Fibroblast of lung (primary cell): ENCODE results near the gene CGGBP1.

ENCODE experiments used
- EZH2 ChIP-seq: IDR thresholded peaks from 2 replicates; pipeline ENCODE4 v1.5.1; 2012; ENCODE audit warnings: low read length, control low read depth, mild to moderate bottlenecking; ENCODE audit errors: missing control alignments
- TF ChIP-seq, protein P1 (sequence below), 2 donors: IDR thresholded peaks in 1 of 2; conservative IDR thresholded peaks in 1 of 2; 1 replicate in 1 of 2; 2 replicates in 1 of 2; pipeline ENCODE4 v1.5.1; 2011 to 2012; ENCODE audit warnings: low read length in 2 of 2, control low read depth in 1 of 2, inconsistent platforms in 1 of 2, low read depth in 1 of 2, mild to moderate bottlenecking in 1 of 2

DNA sequence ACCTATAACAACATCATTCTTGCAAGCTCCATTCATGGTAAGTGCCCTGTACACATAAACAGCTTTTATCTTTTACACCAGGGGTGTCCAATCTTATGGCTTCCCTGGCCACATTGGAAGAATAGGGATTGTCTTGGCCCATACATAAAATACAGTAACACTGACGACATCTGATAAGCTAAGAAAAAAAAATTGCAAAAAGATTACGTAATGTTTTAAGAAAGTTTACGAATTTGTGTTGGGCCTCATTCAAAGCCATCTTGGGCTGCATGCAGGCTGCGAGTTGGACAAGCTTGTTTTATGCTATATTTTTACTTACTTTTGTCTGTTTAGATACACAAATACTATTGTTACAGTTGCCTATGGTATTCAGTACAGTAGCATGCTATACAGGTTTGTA is 31.9 kb upstream of the CGGBP1 start:
- TF ChIP-seq, protein P1, sequence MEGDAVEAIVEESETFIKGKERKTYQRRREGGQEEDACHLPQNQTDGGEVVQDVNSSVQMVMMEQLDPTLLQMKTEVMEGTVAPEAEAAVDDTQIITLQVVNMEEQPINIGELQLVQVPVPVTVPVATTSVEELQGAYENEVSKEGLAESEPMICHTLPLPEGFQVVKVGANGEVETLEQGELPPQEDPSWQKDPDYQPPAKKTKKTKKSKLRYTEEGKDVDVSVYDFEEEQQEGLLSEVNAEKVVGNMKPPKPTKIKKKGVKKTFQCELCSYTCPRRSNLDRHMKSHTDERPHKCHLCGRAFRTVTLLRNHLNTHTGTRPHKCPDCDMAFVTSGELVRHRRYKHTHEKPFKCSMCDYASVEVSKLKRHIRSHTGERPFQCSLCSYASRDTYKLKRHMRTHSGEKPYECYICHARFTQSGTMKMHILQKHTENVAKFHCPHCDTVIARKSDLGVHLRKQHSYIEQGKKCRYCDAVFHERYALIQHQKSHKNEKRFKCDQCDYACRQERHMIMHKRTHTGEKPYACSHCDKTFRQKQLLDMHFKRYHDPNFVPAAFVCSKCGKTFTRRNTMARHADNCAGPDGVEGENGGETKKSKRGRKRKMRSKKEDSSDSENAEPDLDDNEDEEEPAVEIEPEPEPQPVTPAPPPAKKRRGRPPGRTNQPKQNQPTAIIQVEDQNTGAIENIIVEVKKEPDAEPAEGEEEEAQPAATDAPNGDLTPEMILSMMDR (conservative IDR thresholded peaks at IDR 0.05 in 1 of 2, IDR thresholded peaks at IDR 0.05 in 1 of 2; ENCODE audit: low read depth in 1 of 2, low read length in 2 of 2) = no peak
- TF ChIP-seq EZH2 = no peak
